NT2/D1 (cell line): Measurements from ENCODE around the gene UBR2.

Experiments
- DNase-seq: peaks from one replicate; pipeline ENCODE4 v3.0.0-alpha.2; 2011; ENCODE audit warnings: low read depth, low spot score
- H3K27me3 ChIP-seq: 2 replicates; pipeline ENCODE4 v1.6.0; 2011; ENCODE audit warnings: mild to moderate bottlenecking; ENCODE audit not compliant: insufficient read length, insufficient read depth
- H3K36me3 ChIP-seq: 2 replicates; pipeline ENCODE4 v1.6.1; 2011; ENCODE audit warnings: mild to moderate bottlenecking, low read length, mixed read lengths; ENCODE audit not compliant: insufficient read depth, insufficient read length
- H3K4me1 ChIP-seq: 2 replicates; pipeline ENCODE4 v1.5.1; 2011; ENCODE audit not compliant: insufficient read depth, insufficient read length
- H3K4me3 ChIP-seq: 2 replicates; pipeline ENCODE4 v1.5.1; 2011; ENCODE audit warnings: low read depth; ENCODE audit not compliant: insufficient read length
- H3K9ac ChIP-seq: 2 replicates; pipeline ENCODE4 v1.6.0; 2011; ENCODE audit warnings: low read depth; ENCODE audit not compliant: insufficient read length
- H3K9me3 ChIP-seq: 2 replicates; pipeline ENCODE4 v1.5.1; 2011; ENCODE audit warnings: mild to moderate bottlenecking, low read length; ENCODE audit not compliant: insufficient read depth
- SUZ12 ChIP-seq: IDR thresholded peaks from 2 replicates; pipeline ENCODE4 v1.6.1; 2011; ENCODE audit not compliant: insufficient read length, insufficient read depth; ENCODE audit errors: extremely low read depth
- YY1 ChIP-seq: IDR thresholded peaks from 2 replicates; pipeline ENCODE4 v1.6.1; 2011; ENCODE audit not compliant: insufficient read length, insufficient read depth
- ZNF274 ChIP-seq: IDR thresholded peaks from 2 replicates; pipeline ENCODE4 v1.6.1; 2011; ENCODE audit warnings: mild to moderate bottlenecking, low read depth, low read length

The UBR2 gene

GRCh38 chr6:42563697-42564505, at the start of gene UBR2:
Gene UBR2 (plus strand): TSS chr6:42564029. CDS start chr6:42564320, 291 bp downstream.
- no peak for TF ChIP-seq SUZ12
- peak; percentile 43 for TF ChIP-seq YY1
- no peaks in the 10 kb centered on the region for H3K9me3 ChIP-seq
- DNase-seq = peak; percentile 94
- no peaks in the 10 kb centered on the region for H3K27me3 ChIP-seq
- H3K9ac ChIP-seq = peak within 1 kb of the TSS; percentile 93
- H3K4me1 ChIP-seq = no peaks in the 10 kb centered on the region
- peak within 1 kb of the TSS; percentile 87 for H3K4me3 ChIP-seq
- peaks cover 6% of the 10 kb centered on the region for H3K36me3 ChIP-seq

- Histone ChIP-seq H3K27me3 (no peaks in the 10 kb centered on the region), H3K9ac (no peak overlapping the region), H3K4me3 (no peak overlapping the region), H3K4me1 (no peaks in the 10 kb centered on the region), H3K9me3 (peaks cover 3% of the 10 kb centered on the region; the same call in 1 of the 2 replicates), H3K36me3 (no peaks in the 10 kb centered on the region)
- DNase-seq = no peak
- no peak for TF ChIP-seq YY1
- TF ChIP-seq ZNF274 = no peak
- TF ChIP-seq SUZ12 = no peak
Observed at GRCh38 chr6:42514745-42515144, 49.1 kb upstream of the UBR2 start.

DNA sequence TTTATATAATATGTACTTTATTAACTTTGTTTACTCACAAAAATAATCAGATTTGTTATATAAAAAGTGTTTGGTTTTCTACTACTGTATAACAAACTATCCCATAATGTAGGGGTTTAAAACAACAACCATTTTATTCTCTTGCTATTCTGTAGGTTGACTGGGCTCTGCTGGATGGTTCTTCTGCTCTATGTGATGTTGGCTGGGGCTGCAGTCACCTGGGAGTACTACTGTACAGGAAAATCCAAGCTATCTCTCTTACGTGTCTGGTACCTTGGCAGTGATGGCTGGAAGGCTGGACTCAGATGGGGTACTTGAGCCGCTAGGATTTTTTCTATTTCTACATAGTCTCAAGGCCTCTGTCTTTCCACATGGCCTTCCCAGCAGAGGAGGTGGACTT, 44.0 kb upstream of the UBR2 start:
- Histone ChIP-seq H3K4me1 (no peaks in the 10 kb centered on the region), H3K9me3 (peaks cover 11% of the 10 kb centered on the region; the same call in 1 of the 2 replicates), H3K36me3 (no peaks in the 10 kb centered on the region), H3K27me3 (no peaks in the 10 kb centered on the region), H3K9ac (no peak overlapping the region), H3K4me3 (no peak overlapping the region)
- DNase-seq = no peak
- no peak for TF ChIP-seq YY1
- TF ChIP-seq SUZ12 = no peak
- TF ChIP-seq ZNF274 = no peak

DNA sequence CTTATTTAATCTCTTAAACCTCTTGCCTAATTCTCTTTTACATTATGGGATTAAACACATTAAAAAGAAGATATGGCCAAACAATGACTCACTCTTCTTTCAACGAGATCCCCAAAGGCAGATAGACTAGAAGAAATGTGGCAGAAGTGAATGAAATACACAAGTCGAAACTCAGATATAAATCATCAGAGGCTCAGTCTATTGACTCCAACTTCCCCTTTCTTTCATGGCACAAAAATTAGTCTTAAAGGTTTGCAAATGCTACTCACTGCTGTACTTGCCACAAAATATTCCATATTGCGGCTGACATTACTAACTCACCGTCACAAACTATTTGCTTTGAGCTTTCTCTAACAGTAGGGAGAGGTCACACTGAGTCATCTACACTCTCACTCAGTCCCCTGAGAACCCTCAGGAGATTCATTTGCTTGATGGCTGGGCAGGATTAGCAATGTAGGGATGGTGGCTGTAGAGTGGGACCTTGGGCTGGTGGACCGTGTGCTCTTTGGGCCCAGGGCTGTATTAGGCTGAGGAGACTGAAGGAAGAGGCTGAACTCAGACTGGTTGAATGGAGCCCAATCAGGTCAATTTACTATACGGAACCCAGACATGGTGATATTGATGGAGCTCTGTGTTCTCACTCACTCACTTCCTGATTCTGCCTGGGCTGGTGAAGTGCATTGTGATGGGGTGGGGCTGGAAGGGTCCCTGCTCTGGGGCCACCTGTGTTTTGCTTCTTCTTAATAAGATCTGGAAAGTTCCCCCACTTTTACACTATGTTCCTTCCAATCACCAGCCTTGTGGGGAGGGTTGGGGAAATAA, 42.8 kb upstream of the UBR2 start:
- Histone ChIP-seq H3K9me3 (peaks cover 11% of the 10 kb centered on the region; the same call in 1 of the 2 replicates), H3K4me1 (no peaks in the 10 kb centered on the region), H3K9ac (no peak overlapping the region), H3K27me3 (no peaks in the 10 kb centered on the region), H3K4me3 (no peak overlapping the region), H3K36me3 (no peaks in the 10 kb centered on the region)
- TF ChIP-seq YY1 (no peak), ZNF274 (no peak), SUZ12 (no peak)
- no peak for DNase-seq

GRCh38 chr6:42522036-42522435, 41.8 kb upstream of the UBR2 start:
- DNase-seq = no peak
- TF ChIP-seq YY1 (no peak), ZNF274 (no peak), SUZ12 (no peak)

DNA sequence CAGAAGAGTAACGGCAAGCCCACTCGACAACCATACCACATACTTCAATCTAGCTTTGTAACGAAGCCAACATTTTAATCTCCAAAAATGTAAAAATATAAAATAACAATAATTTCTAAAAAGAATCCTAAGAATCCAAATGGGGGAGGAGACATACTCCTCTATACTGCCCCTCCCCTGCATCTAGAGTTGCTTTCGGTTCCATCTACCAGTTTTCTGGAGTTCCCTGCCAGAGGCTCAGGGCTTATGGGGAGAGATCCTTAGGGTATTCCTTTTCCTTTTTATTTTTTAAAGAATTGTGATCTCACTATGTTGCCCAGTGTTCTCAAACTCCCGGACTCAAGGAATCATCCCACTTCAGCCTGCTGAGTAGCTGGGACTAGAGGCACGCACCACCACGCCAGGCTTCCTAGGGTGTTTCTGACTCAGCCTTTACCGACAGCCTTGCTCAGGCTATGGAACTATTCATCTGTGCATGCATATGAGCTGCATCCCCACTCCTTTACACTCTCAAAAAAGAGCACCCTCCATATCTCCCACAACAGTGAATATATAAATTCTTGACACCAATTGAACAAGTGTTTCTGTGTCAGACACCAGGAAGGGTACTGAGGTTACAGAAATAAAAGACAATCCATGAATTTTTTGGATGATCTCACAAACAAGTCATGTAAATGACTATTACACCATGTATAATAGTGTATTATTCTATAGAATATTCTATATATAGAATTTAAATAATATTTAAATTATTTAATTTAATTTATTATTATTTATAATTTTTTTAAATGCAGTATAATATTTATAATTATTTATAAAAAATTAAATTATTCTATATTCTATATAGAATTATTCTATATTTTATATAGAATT, 40.7 kb upstream of the UBR2 start:
- H3K36me3 ChIP-seq = no peaks in the 10 kb centered on the region
- no peak for DNase-seq
- no peaks in the 10 kb centered on the region for H3K27me3 ChIP-seq
- no peaks in the 10 kb centered on the region for H3K4me1 ChIP-seq
- H3K9ac ChIP-seq = no peak overlapping the region
- H3K9me3 ChIP-seq = peaks cover 11% of the 10 kb centered on the region; the same call in 1 of the 2 replicates
- TF ChIP-seq SUZ12 (no peak), YY1 (no peak), ZNF274 (no peak)
- H3K4me3 ChIP-seq = no peak overlapping the region

More at GRCh38 chr6:42522036-42522435, 41.8 kb upstream of the UBR2 start:
- Histone ChIP-seq H3K9ac (no peak overlapping the region), H3K27me3 (no peaks in the 10 kb centered on the region), H3K36me3 (no peaks in the 10 kb centered on the region), H3K9me3 (peaks cover 11% of the 10 kb centered on the region; the same call in 1 of the 2 replicates), H3K4me3 (no peak overlapping the region), H3K4me1 (no peaks in the 10 kb centered on the region)

DNA sequence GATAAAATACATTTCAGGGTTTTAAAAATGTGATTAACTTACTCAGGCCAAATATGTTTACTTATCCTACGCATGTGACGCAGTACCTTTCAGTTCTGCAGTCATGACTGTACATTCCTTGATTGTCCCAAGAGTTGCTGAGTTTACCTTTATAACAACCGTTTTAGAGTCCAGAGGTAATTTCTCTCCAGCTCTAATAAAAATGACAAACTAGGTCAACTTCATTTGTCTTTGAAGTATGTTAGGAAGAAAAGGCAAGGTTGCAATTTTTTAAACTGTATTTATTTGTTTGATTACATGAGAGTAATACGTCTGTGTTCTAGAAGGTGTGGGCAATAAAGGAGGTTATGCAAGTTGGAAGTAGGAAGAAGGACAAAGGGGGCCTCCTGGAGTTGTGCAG, 38.6 kb upstream of the UBR2 start:
- H3K36me3 ChIP-seq = no peaks in the 10 kb centered on the region
- H3K27me3 ChIP-seq = no peaks in the 10 kb centered on the region
- no peak overlapping the region for H3K9ac ChIP-seq
- DNase-seq = no peak
- H3K9me3 ChIP-seq = 0 out of 2 replicates have a peak, but pooled peaks cover 4% of the 10 kb centered on the region
- H3K4me3 ChIP-seq = no peak overlapping the region
- TF ChIP-seq YY1 = no peak
- no peak for TF ChIP-seq SUZ12
- no peak for TF ChIP-seq ZNF274
- H3K4me1 ChIP-seq = no peaks in the 10 kb centered on the region
